Prostate gland (tissue), 2 donors: ENCODE results near the gene BIRC6. TPM values are rescaled to one million over a fixed set of nuclear protein-coding genes. Genes with fewer than 3 reads are reported as not detected.
"Not testable (repeated sequence)": the region's sequence is repeated elsewhere in the genome, so short reads cannot be mapped to it uniquely, and the experiment has no call there.

Experiments
- DNase-seq: peaks from one replicate; pipeline ENCODE4 v3.0.0-alpha.2; 2019; ENCODE audit warnings: low spot score
- H3K27ac ChIP-seq, 2 donors: fragments of 200-600 bp; sonication (generic); 2 replicates each; pipeline ENCODE4 v1.5.1; 2017 to 2019
- H3K27me3 ChIP-seq: fragments of 200-600 bp; sonication (generic); replicated peaks from 2 replicates; pipeline ENCODE4 v1.5.1; 2019; ENCODE audit not compliant: insufficient read depth
- H3K36me3 ChIP-seq, 2 donors: fragments of 200-600 bp; sonication (generic); 1 replicate in 1 of 2; 2 replicates in 1 of 2; pipeline versions ENCODE4 v1.5.1 to v1.8.1; 2017 to 2019
- H3K4me1 ChIP-seq: fragments of 200-600 bp; sonication (generic); replicated peaks from 2 replicates; pipeline ENCODE4 v1.5.1; 2019
- H3K4me3 ChIP-seq, 2 donors: fragments of 200-600 bp; sonication (generic); 2 replicates each; pipeline ENCODE4 v1.5.1; 2017 to 2019
- H3K9me3 ChIP-seq: fragments of 200-600 bp; sonication (generic); 2 replicates; pipeline ENCODE4 v1.5.1; 2017
- CTCF ChIP-seq, 4 experiments: fragments of 200-600 bp in 2 of 4; fragments of 450-650 bp in 2 of 4; sonication (generic) in 2 of 4; IDR thresholded peaks; 1 replicate in 3 of 4; 2 replicates in 1 of 4; pipeline ENCODE4 v1.5.1; 2016 to 2019; ENCODE audit warnings: antibody characterized with exemption in 4 of 4, mild to moderate bottlenecking in 2 of 4, moderate library complexity in 2 of 4
- POLR2A ChIP-seq: fragments of 450-650 bp; IDR thresholded peaks from one replicate; pipeline ENCODE4 v1.6.1; 2016; ENCODE audit warnings: antibody characterized with exemption, mild to moderate bottlenecking
- POLR2AphosphoS5 ChIP-seq: sonication (generic); formaldehyde crosslinking; IDR thresholded peaks from one replicate; pipeline ENCODE4 v1.6.1; 2017; ENCODE audit warnings: antibody characterized with exemption
- WGBS: methylation state at CpG from one replicate; pipeline ENCODE4 v1.1.5; 2018; 5-methylcytosine and 5-hydroxymethylcytosine counted together
- intact Hi-C: fragments of 100-400 bp; cut with DNase I; formaldehyde crosslinking; loops from one replicate; pipeline ENCODE4 v1.14.2; 2022
- total RNA-seq, 2 donors: library from RNA; depleted of rRNA; stranded (reverse); fragments of >200 nt; gene quantifications; one replicate each; pipeline ENCODE4 v1.1.0, GENCODE V29; 2016

BIRC6 gene
- total RNA-seq, 2 donors from 2014 or later, result 89.6 to 113 TPM

- Histone ChIP-seq H3K27ac (no peak overlapping the region), H3K9me3 (no peaks in the 10 kb centered on the region), H3K4me3 (no peak overlapping the region), H3K27me3 (no peaks in the 10 kb centered on the region), H3K36me3 (no peaks in the 10 kb centered on the region), H3K4me1 (no peaks in the 10 kb centered on the region)
- 65% methylated on average over 3 of the region's 3 CpGs for WGBS
- no peak for DNase-seq
- TF ChIP-seq CTCF (IDR thresholded peaks at IDR 0.05) (no peak), POLR2A (no peak), POLR2AphosphoS5 (no peak)
- intact Hi-C loops, result no loop called here
These were observed 96.6 kb downstream of the BIRC6 start for GRCh38 chr2:32453242-32454062.

- Histone ChIP-seq H3K27me3 (no peaks in the 10 kb centered on the region), H3K36me3 (no peaks in the 10 kb centered on the region), H3K4me1 (no peaks in the 10 kb centered on the region), H3K27ac (no peak overlapping the region), H3K4me3 (no peak overlapping the region), H3K9me3 (no peaks in the 10 kb centered on the region)
- TF ChIP-seq POLR2A, result no peak
- no peak for TF ChIP-seq POLR2AphosphoS5
- TF ChIP-seq CTCF (IDR thresholded peaks at IDR 0.05), result no peak
- intact Hi-C loops, result no loop called here
- DNase-seq, result no peak
- WGBS, result 93% methylated on average over 3 of the region's 3 CpGs
These were observed 99.0 kb downstream of the BIRC6 start for GRCh38 chr2:32455816-32456215.

- 89% methylated on average over 4 of the region's 4 CpGs for WGBS
- Histone ChIP-seq H3K4me3 (no peak overlapping the region), H3K27me3 (no peaks in the 10 kb centered on the region), H3K9me3 (no peaks in the 10 kb centered on the region), H3K36me3 (no peaks in the 10 kb centered on the region), H3K27ac (no peak overlapping the region), H3K4me1 (no peaks in the 10 kb centered on the region)
- no peak for DNase-seq
- intact Hi-C loops, result no loop called here
- TF ChIP-seq POLR2A, result no peak
These were observed 100.0 kb downstream of the BIRC6 start for GRCh38 chr2:32456808-32457207.

GRCh38 chr2:32457814-32458213 lies 101.0 kb downstream of the BIRC6 start:
- no peaks in the 10 kb centered on the region for H3K9me3 ChIP-seq
- no peaks in the 10 kb centered on the region for H3K27me3 ChIP-seq
- H3K27ac ChIP-seq, result no peak overlapping the region
- no peak for DNase-seq
- 97% methylated on average over 1 of the region's 1 CpG for WGBS
- intact Hi-C loops, result no loop called here
- TF ChIP-seq CTCF (IDR thresholded peaks at IDR 0.05), result no peak
- TF ChIP-seq POLR2A, result no peak
- no peak for TF ChIP-seq POLR2AphosphoS5
- H3K36me3 ChIP-seq, result no peaks in the 10 kb centered on the region
- no peak overlapping the region for H3K4me3 ChIP-seq
- H3K4me1 ChIP-seq, result no peaks in the 10 kb centered on the region

GRCh38 chr2:32460861-32461260 lies 104.0 kb downstream of the BIRC6 start:
- H3K4me3 ChIP-seq, DNase-seq, H3K9me3 ChIP-seq, H3K4me1 ChIP-seq, H3K27ac ChIP-seq, intact Hi-C loops, H3K27me3 ChIP-seq, H3K36me3 ChIP-seq: not testable (repeated sequence)
- WGBS, result 92% methylated on average over 2 of the region's 2 CpGs

GRCh38 chr2:32463110-32463509 lies 106.3 kb downstream of the BIRC6 start:
- intact Hi-C loops, result no loop called here
- Histone ChIP-seq H3K27me3 (no peaks in the 10 kb centered on the region), H3K27ac (no peak overlapping the region), H3K4me3 (no peak overlapping the region), H3K9me3 (no peaks in the 10 kb centered on the region), H3K4me1 (no peaks in the 10 kb centered on the region), H3K36me3 (no peaks in the 10 kb centered on the region)
- no peak for DNase-seq
- TF ChIP-seq POLR2AphosphoS5 (no peak), POLR2A (no peak), CTCF (IDR thresholded peaks at IDR 0.05) (no peak)
- 94% methylated on average over 4 of the region's 4 CpGs for WGBS
